ENCODE data around the gene THOC6.

GRCh38 chr16:3075523-3075915 lies 51.7 kb downstream of the THOC6 start:
- no peak for TF ChIP-seq CTCF (IDR thresholded peaks at IDR 0.05)
- no peak for TF ChIP-seq POLR2A (IDR thresholded peaks at IDR 0.05)

Data from thyroid gland (tissue), 4 donors.